ENCODE results near the gene SPRED2.

DNA sequence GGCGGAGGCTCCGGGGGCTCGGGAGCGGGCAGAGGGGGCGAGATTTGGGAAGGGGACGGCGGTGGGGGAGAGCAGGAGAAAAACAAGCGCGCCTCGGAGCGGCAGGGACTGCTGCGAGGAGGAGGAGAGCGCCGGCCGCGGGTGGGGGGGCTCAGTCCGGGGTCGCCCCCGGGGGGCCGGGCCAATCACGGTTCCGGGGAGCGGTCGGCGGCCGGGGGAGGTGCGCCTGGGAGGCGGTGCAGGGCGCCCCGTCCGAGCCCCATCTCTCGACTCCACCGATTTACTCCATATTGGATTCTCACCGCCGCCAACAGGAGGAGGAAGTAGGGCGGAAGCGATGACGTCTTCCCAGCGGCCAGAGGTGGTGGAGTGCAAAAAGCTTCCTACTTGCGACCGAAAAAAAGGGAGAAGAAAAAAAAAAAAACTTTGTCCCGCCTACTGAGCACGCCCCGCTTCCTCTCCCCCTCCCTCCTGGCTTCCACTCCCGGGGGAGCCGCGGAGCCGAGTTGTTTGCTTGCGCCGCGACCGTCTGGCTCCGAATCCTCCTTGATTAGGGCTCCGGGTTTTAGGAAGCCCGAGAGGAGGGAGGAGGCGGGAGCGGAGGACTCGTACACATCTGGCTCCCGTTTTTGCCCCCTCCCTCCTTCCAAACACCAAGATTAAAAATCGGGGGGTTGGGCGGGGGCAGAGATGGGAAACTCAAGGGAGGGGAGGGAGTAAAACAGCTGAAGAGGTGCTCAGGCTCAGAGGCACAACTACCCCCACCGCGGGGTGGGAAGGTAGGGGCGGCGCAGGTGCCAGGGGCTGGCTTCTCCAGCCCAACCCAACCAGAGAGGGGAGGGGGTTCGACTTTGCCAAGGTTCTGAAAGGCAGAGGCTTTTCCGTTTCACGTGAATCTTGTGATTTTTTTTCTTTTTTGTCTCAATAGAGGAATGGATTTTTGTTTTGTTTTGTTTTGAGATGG is at the start of gene SPRED2:
- TF ChIP-seq, protein P1, sequence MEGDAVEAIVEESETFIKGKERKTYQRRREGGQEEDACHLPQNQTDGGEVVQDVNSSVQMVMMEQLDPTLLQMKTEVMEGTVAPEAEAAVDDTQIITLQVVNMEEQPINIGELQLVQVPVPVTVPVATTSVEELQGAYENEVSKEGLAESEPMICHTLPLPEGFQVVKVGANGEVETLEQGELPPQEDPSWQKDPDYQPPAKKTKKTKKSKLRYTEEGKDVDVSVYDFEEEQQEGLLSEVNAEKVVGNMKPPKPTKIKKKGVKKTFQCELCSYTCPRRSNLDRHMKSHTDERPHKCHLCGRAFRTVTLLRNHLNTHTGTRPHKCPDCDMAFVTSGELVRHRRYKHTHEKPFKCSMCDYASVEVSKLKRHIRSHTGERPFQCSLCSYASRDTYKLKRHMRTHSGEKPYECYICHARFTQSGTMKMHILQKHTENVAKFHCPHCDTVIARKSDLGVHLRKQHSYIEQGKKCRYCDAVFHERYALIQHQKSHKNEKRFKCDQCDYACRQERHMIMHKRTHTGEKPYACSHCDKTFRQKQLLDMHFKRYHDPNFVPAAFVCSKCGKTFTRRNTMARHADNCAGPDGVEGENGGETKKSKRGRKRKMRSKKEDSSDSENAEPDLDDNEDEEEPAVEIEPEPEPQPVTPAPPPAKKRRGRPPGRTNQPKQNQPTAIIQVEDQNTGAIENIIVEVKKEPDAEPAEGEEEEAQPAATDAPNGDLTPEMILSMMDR (IDR thresholded peaks at IDR 0.05; ENCODE audit: insufficient read depth, low read length) = no peak
- TF ChIP-seq POLR2AphosphoS5 (IDR thresholded peaks at IDR 0.05; ENCODE audit: low read depth) (peak; percentile 50), GABPA (IDR thresholded peaks at IDR 0.05; ENCODE audit: low read depth) (peak; percentile 52)
- TF ChIP-seq, protein P2, sequence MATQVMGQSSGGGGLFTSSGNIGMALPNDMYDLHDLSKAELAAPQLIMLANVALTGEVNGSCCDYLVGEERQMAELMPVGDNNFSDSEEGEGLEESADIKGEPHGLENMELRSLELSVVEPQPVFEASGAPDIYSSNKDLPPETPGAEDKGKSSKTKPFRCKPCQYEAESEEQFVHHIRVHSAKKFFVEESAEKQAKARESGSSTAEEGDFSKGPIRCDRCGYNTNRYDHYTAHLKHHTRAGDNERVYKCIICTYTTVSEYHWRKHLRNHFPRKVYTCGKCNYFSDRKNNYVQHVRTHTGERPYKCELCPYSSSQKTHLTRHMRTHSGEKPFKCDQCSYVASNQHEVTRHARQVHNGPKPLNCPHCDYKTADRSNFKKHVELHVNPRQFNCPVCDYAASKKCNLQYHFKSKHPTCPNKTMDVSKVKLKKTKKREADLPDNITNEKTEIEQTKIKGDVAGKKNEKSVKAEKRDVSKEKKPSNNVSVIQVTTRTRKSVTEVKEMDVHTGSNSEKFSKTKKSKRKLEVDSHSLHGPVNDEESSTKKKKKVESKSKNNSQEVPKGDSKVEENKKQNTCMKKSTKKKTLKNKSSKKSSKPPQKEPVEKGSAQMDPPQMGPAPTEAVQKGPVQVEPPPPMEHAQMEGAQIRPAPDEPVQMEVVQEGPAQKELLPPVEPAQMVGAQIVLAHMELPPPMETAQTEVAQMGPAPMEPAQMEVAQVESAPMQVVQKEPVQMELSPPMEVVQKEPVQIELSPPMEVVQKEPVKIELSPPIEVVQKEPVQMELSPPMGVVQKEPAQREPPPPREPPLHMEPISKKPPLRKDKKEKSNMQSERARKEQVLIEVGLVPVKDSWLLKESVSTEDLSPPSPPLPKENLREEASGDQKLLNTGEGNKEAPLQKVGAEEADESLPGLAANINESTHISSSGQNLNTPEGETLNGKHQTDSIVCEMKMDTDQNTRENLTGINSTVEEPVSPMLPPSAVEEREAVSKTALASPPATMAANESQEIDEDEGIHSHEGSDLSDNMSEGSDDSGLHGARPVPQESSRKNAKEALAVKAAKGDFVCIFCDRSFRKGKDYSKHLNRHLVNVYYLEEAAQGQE (IDR thresholded peaks at IDR 0.05; ENCODE audit: insufficient replicate concordance, low read depth) = no peak
